H9 (cell line): Measurements from ENCODE around the gene CTCF. TPM values are rescaled to one million over a fixed set of nuclear protein-coding genes. Genes with fewer than 3 reads are reported as not detected.

Experiments used
- DNase-seq: peaks from one replicate; pipeline ENCODE4 v3.0.0-alpha.2; 2017
- H2AFZ ChIP-seq: one replicate; pipeline ENCODE4 v1.6.1; 2013; ENCODE audit warnings: mild to moderate bottlenecking, low read length, control low read depth, moderate library complexity
- H2AK5ac ChIP-seq: 2 replicates; pipeline ENCODE4 v1.6.1; 2013; ENCODE audit warnings: low read length, control low read depth, mixed read lengths; ENCODE audit not compliant: insufficient read length
- H2BK120ac ChIP-seq: one replicate; pipeline ENCODE4 v1.6.1; 2013; ENCODE audit warnings: low read depth, mild to moderate bottlenecking, low read length, control low read depth, inconsistent platforms; ENCODE audit not compliant: poor library complexity, severe bottlenecking
- H2BK12ac ChIP-seq: 2 replicates; pipeline ENCODE4 v1.6.1; 2013; ENCODE audit warnings: low read length, control low read depth, mixed read lengths, low read depth; ENCODE audit not compliant: insufficient read length
- H2BK15ac ChIP-seq: 2 replicates; pipeline ENCODE4 v1.6.1; 2013; ENCODE audit warnings: low read depth, low read length, control low read depth
- H2BK20ac ChIP-seq: one replicate; pipeline ENCODE4 v1.6.1; 2013; ENCODE audit warnings: low read depth, mild to moderate bottlenecking, low read length, control low read depth, inconsistent platforms; ENCODE audit not compliant: poor library complexity, severe bottlenecking
- H2BK5ac ChIP-seq: 2 replicates; pipeline ENCODE4 v1.6.1; 2013; ENCODE audit warnings: low read length, control low read depth, mixed read lengths; ENCODE audit not compliant: insufficient read length
- H3K14ac ChIP-seq: 2 replicates; pipeline ENCODE4 v1.6.1; 2013; ENCODE audit warnings: low read length, control low read depth; ENCODE audit not compliant: insufficient read depth
- H3K18ac ChIP-seq: 2 replicates; pipeline ENCODE4 v1.6.1; 2013; ENCODE audit warnings: low read depth, mild to moderate bottlenecking, mixed read lengths, low read length, control low read depth; ENCODE audit not compliant: insufficient read length
- H3K23ac ChIP-seq: 2 replicates; pipeline ENCODE4 v1.6.1; 2013; ENCODE audit warnings: low read length, control low read depth, mixed read lengths, low read depth; ENCODE audit not compliant: insufficient read length
- H3K23me2 ChIP-seq: 2 replicates; pipeline ENCODE4 v1.6.1; 2013; ENCODE audit warnings: low read depth, mild to moderate bottlenecking, mixed read lengths, low read length, control low read depth; ENCODE audit not compliant: insufficient read length, poor library complexity, severe bottlenecking
- H3K27ac ChIP-seq: 2 replicates; pipeline ENCODE4 v1.5.1; 2013; ENCODE audit warnings: low read length, control low read depth, mixed read lengths, low read depth; ENCODE audit not compliant: insufficient read length
- H3K27me3 ChIP-seq: 2 replicates; pipeline ENCODE4 v1.6.1; 2013; ENCODE audit warnings: low read length, control low read depth, inconsistent platforms; ENCODE audit not compliant: insufficient read depth
- H3K4ac ChIP-seq: 2 replicates; pipeline ENCODE4 v1.6.1; 2013; ENCODE audit warnings: low read depth, mild to moderate bottlenecking, control low read depth, inconsistent platforms, low read length, moderate library complexity
- H3K4me1 ChIP-seq: 2 replicates; pipeline ENCODE4 v1.6.1; 2013; ENCODE audit warnings: low read length, control low read depth, inconsistent platforms; ENCODE audit not compliant: insufficient read depth
- H3K4me2 ChIP-seq: 2 replicates; pipeline ENCODE4 v1.6.1; 2013; ENCODE audit warnings: low read length, control low read depth, mixed read lengths; ENCODE audit not compliant: insufficient read length, insufficient read depth
- H3K56ac ChIP-seq: 2 replicates; pipeline ENCODE4 v1.6.1; 2013; ENCODE audit warnings: low read depth, mild to moderate bottlenecking, mixed read lengths, low read length, control low read depth; ENCODE audit not compliant: insufficient read length
- H3K79me1 ChIP-seq: 2 replicates; pipeline ENCODE4 v1.6.1; 2013; ENCODE audit warnings: low read depth, mild to moderate bottlenecking, moderate library complexity, low read length, control low read depth, inconsistent platforms; ENCODE audit not compliant: insufficient read depth, poor library complexity, severe bottlenecking
- H3K79me2 ChIP-seq: 2 replicates; pipeline ENCODE4 v1.6.1; 2013; ENCODE audit warnings: low read length, control low read depth, inconsistent platforms; ENCODE audit not compliant: insufficient read depth
- H3K9ac ChIP-seq: 2 replicates; pipeline ENCODE4 v1.6.1; 2013; ENCODE audit warnings: low read length, control low read depth, mixed read lengths; ENCODE audit not compliant: insufficient read length; ENCODE audit errors: extremely low read depth
- H3K9me3 ChIP-seq: one replicate; pipeline ENCODE4 v1.6.1; 2013; ENCODE audit warnings: low read depth, low read length, inconsistent platforms; ENCODE audit not compliant: control insufficient read depth
- H3T11ph ChIP-seq: one replicate; pipeline ENCODE4 v1.6.1; 2013; ENCODE audit warnings: mild to moderate bottlenecking, low read length, control low read depth, inconsistent platforms
- H4K20me1 ChIP-seq: one replicate; pipeline ENCODE4 v1.6.1; 2013; ENCODE audit not compliant: control insufficient read depth, insufficient read length, insufficient read depth
- H4K5ac ChIP-seq: 2 replicates; pipeline ENCODE4 v1.6.1; 2013; ENCODE audit warnings: low read depth, mild to moderate bottlenecking, mixed read lengths, low read length, control low read depth; ENCODE audit not compliant: insufficient read length
- H4K8ac ChIP-seq: replicated peaks from 2 replicates; pipeline ENCODE4 v1.6.1; 2013; ENCODE audit warnings: low read length, control low read depth, mixed read lengths, low read depth; ENCODE audit not compliant: insufficient read length
- H4K91ac ChIP-seq: 2 replicates; pipeline ENCODE4 v1.6.1; 2013; ENCODE audit warnings: low read depth, mild to moderate bottlenecking, moderate library complexity, mixed read lengths, low read length, control low read depth; ENCODE audit not compliant: insufficient read length
- H3K27ac Mint-ChIP-seq, 3 experiments: 2 replicates in 2 of 3; 3 replicates in 1 of 3; pipeline ENCODE4 v1.8.0; 2020 to 2021; ENCODE audit warnings: mixed read lengths in 3 of 3, mild to moderate bottlenecking in 1 of 3, moderate library complexity in 1 of 3
- H3K27me3 Mint-ChIP-seq: 2 replicates; pipeline ENCODE4 v1.8.0; 2021; ENCODE audit warnings: low read depth, mild to moderate bottlenecking, moderate library complexity, mixed read lengths
- H3K36me3 Mint-ChIP-seq, 3 experiments: 2 replicates in 2 of 3; 3 replicates in 1 of 3; pipeline ENCODE4 v1.8.0; 2020 to 2021; ENCODE audit warnings: low read depth in 3 of 3, mixed read lengths in 3 of 3; ENCODE audit not compliant: insufficient read depth in 1 of 3
- H3K4me1 Mint-ChIP-seq, 2 experiments: 2 replicates each; pipeline ENCODE4 v1.8.0; 2020; ENCODE audit warnings: mixed read lengths in 2 of 2
- H3K4me3 Mint-ChIP-seq, 2 experiments: 2 replicates in 1 of 2; 3 replicates in 1 of 2; pipeline ENCODE4 v1.8.0; 2020 to 2021; ENCODE audit warnings: mild to moderate bottlenecking in 2 of 2, mixed read lengths in 2 of 2, moderate library complexity in 1 of 2
- H3K9me3 Mint-ChIP-seq, 2 experiments: 2 replicates in 1 of 2; 3 replicates in 1 of 2; pipeline ENCODE4 v1.8.0; 2020; ENCODE audit warnings: mild to moderate bottlenecking in 2 of 2, mixed read lengths in 2 of 2, moderate library complexity in 1 of 2
- WGBS: extraction: QIAGEN DNeasy Blood & Tissue Kit; methylation state at CpG from one replicate; pipeline ENCODE4 v1.1.7; 2013; ENCODE audit warnings: missing lambda C conversion rate, low lambda C conversion rate, mixed read lengths; ENCODE audit not compliant: insufficient read length; ENCODE audit errors: extremely low coverage; 5-methylcytosine and 5-hydroxymethylcytosine counted together
- total RNA-seq: library from RNA; stranded (reverse); gene quantifications from 2 replicates; pipeline ENCODE4 v1.2.1, GENCODE V29; 2021
- TF ChIP-seq, protein P1 (sequence below): fragments of 200-600 bp; sonication (generic); conservative IDR thresholded peaks from 3 replicates; pipeline ENCODE4 v1.8.0; 2021; ENCODE audit warnings: antibody characterized with exemption, mild to moderate bottlenecking

The CTCF gene
- total RNA-seq, 1 experiment from 2014 or later: 87.3 TPM

- Histone ChIP-seq H2AFZ (no peak overlapping the region), H3K9me3 (no peaks in the 10 kb centered on the region), H3K14ac (no peak overlapping the region), H3K4me1 (no peaks in the 10 kb centered on the region), H3K27me3 (no peaks in the 10 kb centered on the region; the same call in 1 of the 2 replicates), H3K18ac (no peak overlapping the region), H4K8ac (no peak overlapping the region), H3K9ac (no peak overlapping the region), H3K79me1 (no peaks in the 10 kb centered on the region), H3K79me2 (no peaks in the 10 kb centered on the region), H4K5ac (no peak overlapping the region), H3K27ac (no peak overlapping the region), H2BK12ac (no peak overlapping the region), H2BK15ac (no peak overlapping the region), H2AK5ac (no peak overlapping the region), H2BK5ac (no peak overlapping the region), H3K23me2 (no peaks in the 10 kb centered on the region), H2BK20ac (no peak overlapping the region), H3K4ac (no peak overlapping the region), H3T11ph (no peak overlapping the region), H2BK120ac (no peak overlapping the region), H4K91ac (no peak overlapping the region), H3K56ac (no peak overlapping the region), H3K4me2 (no peak overlapping the region), H4K20me1 (no peaks in the 10 kb centered on the region), H3K23ac (no peak overlapping the region)
- H3K4me3 Mint-ChIP-seq: no peak overlapping the region
- peaks cover 67% of the 10 kb centered on the region for H3K27me3 Mint-ChIP-seq
- H3K4me1 Mint-ChIP-seq: peaks cover 2 to 5% of the 10 kb centered on the region in 2 experiments; a peak in 2 of 4 replicates
- WGBS: no CpG with 5 or more reads among the region's 11 CpGs
- no peak overlapping the region for H3K27ac Mint-ChIP-seq
- TF ChIP-seq, protein P1, sequence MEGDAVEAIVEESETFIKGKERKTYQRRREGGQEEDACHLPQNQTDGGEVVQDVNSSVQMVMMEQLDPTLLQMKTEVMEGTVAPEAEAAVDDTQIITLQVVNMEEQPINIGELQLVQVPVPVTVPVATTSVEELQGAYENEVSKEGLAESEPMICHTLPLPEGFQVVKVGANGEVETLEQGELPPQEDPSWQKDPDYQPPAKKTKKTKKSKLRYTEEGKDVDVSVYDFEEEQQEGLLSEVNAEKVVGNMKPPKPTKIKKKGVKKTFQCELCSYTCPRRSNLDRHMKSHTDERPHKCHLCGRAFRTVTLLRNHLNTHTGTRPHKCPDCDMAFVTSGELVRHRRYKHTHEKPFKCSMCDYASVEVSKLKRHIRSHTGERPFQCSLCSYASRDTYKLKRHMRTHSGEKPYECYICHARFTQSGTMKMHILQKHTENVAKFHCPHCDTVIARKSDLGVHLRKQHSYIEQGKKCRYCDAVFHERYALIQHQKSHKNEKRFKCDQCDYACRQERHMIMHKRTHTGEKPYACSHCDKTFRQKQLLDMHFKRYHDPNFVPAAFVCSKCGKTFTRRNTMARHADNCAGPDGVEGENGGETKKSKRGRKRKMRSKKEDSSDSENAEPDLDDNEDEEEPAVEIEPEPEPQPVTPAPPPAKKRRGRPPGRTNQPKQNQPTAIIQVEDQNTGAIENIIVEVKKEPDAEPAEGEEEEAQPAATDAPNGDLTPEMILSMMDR: no peak
- no peak for DNase-seq
- peaks cover 3 to 4% of the 10 kb centered on the region in 2 experiments; a peak in 4 of 5 replicates for H3K9me3 Mint-ChIP-seq
- H3K36me3 Mint-ChIP-seq: no peaks in the 10 kb centered on the region
These were observed 44.5 kb upstream of the CTCF start for GRCh38 chr16:67517661-67518423.
